NOMO-1 (cell line): ENCODE measurements around the gene FOXC1.

Source experiments
- DNase-seq, 2 experiments: peaks; one replicate each; lab custom pipeline; 2025; ENCODE audit not compliant: unreplicated experiment in 2 of 2; lab: John Stamatoyannopoulos, UW

FOXC1 gene

GRCh38 chr6:1609648-1610496, at the start of gene FOXC1:
Gene FOXC1, plus strand, starts transcription at chr6:1609915. Its CDS starts 531 bp downstream, at chr6:1610446.
- DNase-seq = peak; percentile 63 to 79

GRCh38 chr6:1560281-1561058, 49.2 kb upstream of the FOXC1 start:
- no peak for DNase-seq

DNA sequence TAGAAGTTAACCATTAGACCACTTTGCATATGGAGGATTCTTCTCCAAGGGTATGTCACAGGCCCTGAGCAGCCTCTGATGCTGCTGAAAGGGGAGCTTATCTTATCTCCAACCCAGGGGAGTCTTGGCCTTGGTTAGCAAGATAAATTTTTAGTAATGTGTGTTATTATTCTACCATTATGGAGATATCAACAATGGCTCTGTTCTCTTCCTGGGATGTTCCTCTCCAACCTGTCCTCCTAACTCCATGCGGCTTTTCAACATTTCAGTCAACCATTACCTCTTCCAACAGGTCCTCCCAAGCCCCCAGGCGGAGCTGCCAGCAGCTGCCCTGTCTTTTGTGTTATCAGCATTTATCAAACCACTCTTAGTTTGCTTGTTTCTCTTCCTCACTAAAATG, 48.4 kb upstream of the FOXC1 start:
- DNase-seq = no peak

- DNase-seq = no peak
Measured at GRCh38 chr6:1562171-1562955, 47.4 kb upstream of the FOXC1 start.

GRCh38 chr6:1569377-1569776, 40.3 kb upstream of the FOXC1 start:
- DNase-seq = no peak

DNA sequence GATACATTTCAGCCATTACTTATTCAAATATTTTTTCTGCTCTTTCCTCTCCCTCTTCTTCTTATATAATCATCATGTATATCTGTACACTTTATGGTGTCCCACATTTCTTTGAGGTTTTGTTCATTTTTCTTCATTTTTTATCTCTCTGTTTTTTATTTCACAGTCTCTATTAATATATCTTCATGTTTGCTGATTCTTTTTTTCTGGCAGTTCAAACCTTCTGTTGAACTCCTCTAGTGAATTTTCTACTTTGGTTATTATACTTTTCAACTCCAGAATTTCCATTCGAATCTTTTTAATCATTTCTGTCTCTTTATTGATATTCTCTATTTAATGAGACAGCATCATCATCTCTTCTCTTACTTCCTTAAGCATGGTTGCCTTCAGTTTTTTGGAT, 38.9 kb upstream of the FOXC1 start:
- DNase-seq = no peak

DNA sequence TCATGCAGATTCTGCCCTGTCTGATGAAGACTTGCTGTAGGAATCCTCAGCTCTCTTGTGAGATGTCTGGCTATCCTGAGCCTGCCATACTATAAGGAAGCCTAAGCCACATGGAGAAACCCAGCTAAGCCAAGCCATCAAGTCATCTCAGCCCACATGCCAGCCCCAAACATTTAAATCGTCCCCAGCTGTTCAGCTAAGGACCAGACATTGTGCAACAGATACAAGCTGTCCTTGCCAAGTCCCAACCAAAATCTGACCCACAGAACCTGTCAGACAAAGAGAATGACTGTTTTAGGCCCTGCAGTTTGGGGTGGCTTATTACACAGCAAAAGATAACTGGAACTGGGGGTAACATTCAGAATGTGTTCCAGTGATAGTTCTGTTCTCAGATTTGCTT, 36.8 kb upstream of the FOXC1 start:
- DNase-seq = no peak

DNA sequence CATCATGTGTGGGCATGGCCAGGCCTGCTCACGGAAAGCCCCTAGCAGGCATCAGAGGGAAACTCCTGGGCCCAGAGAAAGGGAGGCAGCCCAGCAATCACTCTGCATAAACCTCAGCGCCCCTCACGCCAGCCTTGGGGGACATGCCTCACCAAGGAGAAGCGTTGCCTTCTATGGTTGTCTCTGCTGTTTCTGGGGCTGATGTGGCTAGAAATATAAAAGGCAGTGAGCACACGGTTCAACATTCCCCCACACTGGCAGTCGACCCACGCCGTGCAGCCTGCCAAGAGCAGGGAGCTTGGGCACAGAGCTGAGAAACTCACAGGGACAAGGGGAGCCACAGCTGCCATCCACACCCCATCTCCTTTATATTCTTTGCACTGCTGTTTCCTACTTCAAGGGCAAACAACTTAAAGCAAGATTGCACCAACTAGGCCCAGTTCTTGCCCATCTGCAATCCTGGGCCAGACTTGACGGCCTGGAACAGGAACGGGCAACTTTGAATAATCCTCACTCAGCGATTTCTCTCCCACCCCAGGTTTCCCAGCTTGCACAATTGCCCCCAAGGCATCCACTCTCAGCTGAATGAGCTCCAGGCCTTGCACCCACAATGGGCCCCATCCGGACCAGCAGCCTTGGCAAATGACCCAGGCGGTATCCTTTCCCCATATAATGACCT, 35.5 kb upstream of the FOXC1 start:
- DNase-seq = no peak

- no peak for DNase-seq
Measured at GRCh38 chr6:1574890-1575209, 34.9 kb upstream of the FOXC1 start.

DNA sequence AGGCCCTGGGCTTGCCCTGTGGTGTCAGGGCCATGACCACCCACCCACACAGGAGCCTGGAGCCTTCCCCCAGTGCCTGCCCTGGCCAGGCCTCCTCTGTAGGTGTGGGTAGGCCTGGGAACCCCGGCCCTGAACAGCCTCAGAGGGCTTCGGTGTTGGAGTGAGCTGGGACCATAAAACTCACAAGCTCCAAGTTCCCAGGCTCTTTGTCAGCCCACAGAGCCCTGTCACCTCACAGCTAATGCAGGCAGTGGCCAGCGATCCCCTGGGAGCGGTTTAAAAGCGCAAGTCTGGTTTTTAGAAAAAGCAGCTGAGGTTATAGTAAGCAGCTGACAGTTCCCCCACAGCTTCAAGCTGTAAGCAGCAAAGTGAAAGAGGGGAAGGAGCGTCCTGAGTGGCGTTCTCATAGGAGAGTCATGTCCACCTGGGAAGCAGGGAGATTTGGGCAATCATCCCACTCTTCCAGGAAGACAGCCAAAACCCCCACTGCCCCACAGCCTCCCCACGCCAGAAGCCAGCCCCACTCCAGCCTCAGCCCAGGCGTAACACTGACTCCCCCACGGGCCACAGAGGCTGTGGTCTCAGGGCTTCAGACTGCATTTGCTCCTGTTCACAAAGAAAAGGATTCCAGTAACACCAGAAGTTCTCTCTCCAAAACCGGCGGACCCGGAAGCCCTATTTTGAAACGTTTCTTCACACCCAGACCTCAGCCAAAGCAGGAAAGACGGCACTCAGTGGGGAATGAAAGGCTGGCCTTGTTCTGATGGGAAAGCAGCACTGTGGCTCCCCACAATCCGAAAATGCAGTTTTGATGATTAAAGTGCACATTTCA, 34.3 kb upstream of the FOXC1 start:
- DNase-seq = no peak

DNA sequence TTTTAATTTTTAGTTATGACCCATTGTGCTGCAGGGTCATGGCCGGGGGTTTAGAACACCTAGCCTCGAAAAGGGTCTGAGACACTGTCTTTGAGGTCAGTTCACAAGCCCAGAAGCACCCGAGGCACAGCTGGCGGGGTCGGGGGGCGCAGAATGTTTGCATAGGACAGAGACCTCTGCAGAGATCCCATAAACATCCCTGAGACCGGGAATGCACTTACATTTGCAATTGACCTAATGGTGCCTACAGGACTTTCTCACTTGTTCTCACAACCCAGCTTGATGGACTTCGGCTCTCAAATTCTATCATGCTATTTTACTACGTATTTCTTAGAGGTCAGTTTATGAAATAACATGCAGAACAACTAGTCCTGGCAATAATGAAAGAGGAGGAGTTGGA, 33.5 kb upstream of the FOXC1 start:
- no peak for DNase-seq

DNA sequence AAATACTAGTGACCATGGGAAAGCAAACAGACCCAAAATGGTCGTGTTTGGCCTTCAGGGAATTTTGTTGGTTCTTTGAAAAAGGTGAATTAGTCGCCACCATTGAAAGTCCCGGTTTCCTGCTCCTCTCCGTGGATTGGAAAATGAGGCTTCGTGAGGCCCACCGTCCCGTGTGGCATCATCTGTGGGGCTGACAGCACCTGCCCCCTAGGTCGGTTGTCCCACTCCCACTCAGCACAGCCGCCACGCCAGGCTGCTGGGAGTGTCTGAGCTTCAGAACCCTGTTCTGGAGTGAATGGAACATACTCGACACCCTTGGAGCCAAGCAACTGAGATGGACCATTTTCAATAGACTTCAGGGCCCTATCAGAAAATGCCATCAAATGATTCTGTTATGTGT, 33.0 kb upstream of the FOXC1 start:
- DNase-seq = no peak

GRCh38 chr6:1577146-1577680, 32.5 kb upstream of the FOXC1 start:
- no peak for DNase-seq

DNA sequence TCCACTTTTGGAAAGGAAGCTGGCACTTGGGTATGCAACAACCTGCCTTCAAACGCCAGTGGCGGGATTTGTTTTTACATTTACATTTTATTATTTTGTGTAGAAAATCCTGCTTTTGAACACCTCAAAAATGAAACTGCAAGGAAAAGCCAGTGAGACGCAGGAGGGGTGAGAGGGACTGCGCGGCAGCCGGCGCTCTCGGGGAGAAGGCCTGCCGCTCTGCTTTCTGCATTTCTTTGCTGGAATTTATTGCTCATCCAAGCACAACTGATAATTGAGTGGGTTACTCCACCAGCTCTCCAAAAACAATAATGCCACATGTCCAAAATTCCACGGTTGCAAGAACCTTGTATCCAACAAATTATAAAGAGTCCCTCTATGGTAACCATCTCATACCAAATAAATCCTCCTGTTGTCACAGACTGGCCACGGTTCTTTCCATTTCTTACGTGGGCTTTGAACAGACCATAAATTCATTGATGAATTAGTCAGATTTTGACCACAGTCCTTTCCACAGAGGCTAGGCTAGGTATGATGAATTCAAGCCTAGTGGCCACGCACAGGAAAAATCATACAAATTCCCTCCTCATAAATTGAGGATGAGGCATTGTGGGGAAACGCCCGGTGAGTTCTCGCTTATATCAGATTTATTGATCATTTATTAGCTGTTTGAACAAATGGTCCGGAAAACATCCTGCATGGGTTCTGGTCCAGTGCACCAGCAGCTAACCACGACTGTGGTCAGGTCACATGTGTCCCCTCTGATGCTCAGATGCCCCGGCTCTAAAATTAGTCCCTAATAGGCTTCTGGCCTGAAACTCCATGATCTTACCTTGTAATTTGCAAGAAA, 31.6 kb upstream of the FOXC1 start:
- no peak for DNase-seq

DNA sequence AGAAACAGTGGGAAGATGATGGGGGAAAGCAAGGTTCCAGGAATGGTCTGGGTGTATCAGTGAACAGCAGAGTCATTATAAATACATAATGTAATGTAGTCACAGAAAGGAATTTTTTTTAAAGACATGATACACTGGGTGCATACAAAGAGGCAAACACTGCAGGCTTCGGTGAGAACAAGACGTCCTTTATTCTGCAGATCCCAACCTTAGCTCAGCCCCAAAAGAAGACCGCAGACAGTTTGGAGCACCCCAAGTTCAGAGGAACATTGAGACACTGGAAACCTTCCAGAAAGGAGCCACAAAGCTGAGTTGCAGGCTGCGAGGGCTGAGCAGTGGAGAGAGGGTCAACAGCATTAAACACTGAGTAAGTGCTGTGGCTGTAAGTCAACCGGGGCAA, 30.6 kb upstream of the FOXC1 start:
- no peak for DNase-seq

DNA sequence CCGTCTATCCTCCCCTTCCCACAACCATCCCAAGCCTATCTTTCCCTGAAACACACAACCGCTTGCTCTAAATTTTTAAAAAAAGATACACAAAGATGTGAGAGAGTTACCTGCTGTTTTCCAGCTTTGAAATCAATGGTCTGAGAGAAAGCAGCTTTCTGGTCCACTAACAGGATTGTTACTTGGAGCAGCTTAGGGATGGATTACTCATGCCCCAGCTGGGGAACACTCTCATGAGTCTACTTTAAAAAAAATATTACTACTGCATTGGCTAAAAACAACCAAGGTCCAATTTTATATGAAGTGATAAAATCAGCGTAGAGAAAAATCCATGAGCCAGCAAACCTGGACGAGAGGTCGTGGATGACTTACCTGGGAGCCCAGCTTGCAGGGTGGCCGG, 29.6 kb upstream of the FOXC1 start:
- DNase-seq = no peak

GRCh38 chr6:1580585-1580984, 29.1 kb upstream of the FOXC1 start:
- DNase-seq = no peak

GRCh38 chr6:1581120-1581991, 28.4 kb upstream of the FOXC1 start:
- no peak for DNase-seq
